K562 (cell line): ENCODE data around the gene ANK3. TPM values are rescaled to one million over a fixed set of nuclear protein-coding genes. Genes with fewer than 3 reads are reported as not detected.

Experiments
- ARID1B ChIP-seq: fragments of 450-650 bp; IDR thresholded peaks from 2 replicates; pipeline ENCODE4 v1.6.1; 2016; ENCODE audit warnings: antibody characterized with exemption, mild to moderate bottlenecking, inconsistent platforms
- CAMTA2 ChIP-seq: fragments of 250-450 bp; sonication (Bioruptor Pico); conservative IDR thresholded peaks from 2 replicates; pipeline ENCODE4 v1.5.1; 2022
- EP300 ChIP-seq: IDR thresholded peaks from 2 replicates; pipeline ENCODE4 v1.6.1; 2012; ENCODE audit warnings: low read length, improper control_type of control experiment
- ESRRA ChIP-seq: fragments of 450-650 bp; IDR thresholded peaks from 2 replicates; pipeline ENCODE4 v1.6.1; 2014; ENCODE audit warnings: low read depth, mild to moderate bottlenecking, moderate library complexity, borderline replicate concordance
- KLF13 ChIP-seq: fragments of 450-650 bp; IDR thresholded peaks from 2 replicates; pipeline ENCODE4 v1.6.1; 2016; ENCODE audit warnings: missing genetic modification characterization, low read depth, mild to moderate bottlenecking, missing compliant biosample characterization, moderate library complexity, borderline replicate concordance
- NFE2 ChIP-seq: IDR thresholded peaks from 2 replicates; pipeline ENCODE4 v1.6.1; 2014; ENCODE audit warnings: antibody characterized with exemption, low read depth
- NFRKB ChIP-seq: fragments of 450-650 bp; IDR thresholded peaks from 2 replicates; pipeline ENCODE4 v1.6.1; 2016; ENCODE audit warnings: low read depth
- RNF2 ChIP-seq: sonication (generic); IDR thresholded peaks from 2 replicates; pipeline ENCODE4 v1.6.1; 2016
- SMARCA4 ChIP-seq: fragments of 450-650 bp; IDR thresholded peaks from 2 replicates; pipeline ENCODE4 v1.6.1; 2016
- SMARCE1 ChIP-seq: fragments of 450-650 bp; IDR thresholded peaks from 2 replicates; pipeline ENCODE4 v1.7.1; 2016; ENCODE audit warnings: mild to moderate bottlenecking
- SUPT5H ChIP-seq: fragments of 450-650 bp; IDR thresholded peaks from 2 replicates; pipeline ENCODE4 v1.6.1; 2016
- ZNF408 ChIP-seq: fragments of 250-450 bp; sonication (Bioruptor Pico); IDR thresholded peaks from 2 replicates; pipeline ENCODE4 v1.4.0; 2020; ENCODE audit warnings: low read depth, mild to moderate bottlenecking, moderate library complexity
- polyA plus RNA-seq, 8 experiments: library from polyadenylated mRNA; depleted of rRNA in 4 of 8; stranded (reverse) in 5 of 8; unstranded in 3 of 8; fragments of >200 nt; fragmentation: Nextera tagmentation in 2 of 8; fragmentation: Illumina TruSeq in 1 of 8; extraction: Ambion mirVana in 2 of 8; extraction: Trizol in 1 of 8; gene quantifications; 2 replicates each; pipeline versions ENCODE4 v1.2.1 to v1.2.3, GENCODE V29; 2011 to 2014; ENCODE audit warnings: inconsistent platforms in 1 of 8, missing spikeins in 1 of 8
- total RNA-seq, 7 experiments: library from RNA; depleted of rRNA in 6 of 7; stranded (reverse); fragments of >200 nt in 6 of 7; fragmentation: Illumina TruSeq in 2 of 7; extraction: Trizol in 2 of 7; gene quantifications; 2 replicates each; pipeline versions ENCODE4 v1.2.1 to v1.2.3, GENCODE V29; 2011 to 2021; ENCODE audit warnings: low replicate concordance in 1 of 7
- TF ChIP-seq, protein P1 (sequence below): fragments of 450-650 bp; IDR thresholded peaks from 2 replicates; pipeline ENCODE4 v1.6.1; 2016; ENCODE audit warnings: low read depth
- TF ChIP-seq, protein P2 (sequence below): fragments of 250-450 bp; sonication (Bioruptor Pico); IDR thresholded peaks from 2 replicates; pipeline ENCODE4 v1.8.0; 2022; ENCODE audit warnings: inconsistent platforms
- TF ChIP-seq, protein P3 (sequence below): fragments of 200-800 bp; sonication (Bioruptor generic); IDR thresholded peaks from 2 replicates; pipeline ENCODE4 v1.6.1; 2016; ENCODE audit warnings: missing genetic modification characterization, missing compliant biosample characterization

Gene ANK3
- total and polyA plus RNA-seq, 9 of the 15 experiments (the other 6 are each of a cell fraction or from before 2014, with no cell fraction given): 10.0 to 32.3 (median 17.9) TPM

DNA sequence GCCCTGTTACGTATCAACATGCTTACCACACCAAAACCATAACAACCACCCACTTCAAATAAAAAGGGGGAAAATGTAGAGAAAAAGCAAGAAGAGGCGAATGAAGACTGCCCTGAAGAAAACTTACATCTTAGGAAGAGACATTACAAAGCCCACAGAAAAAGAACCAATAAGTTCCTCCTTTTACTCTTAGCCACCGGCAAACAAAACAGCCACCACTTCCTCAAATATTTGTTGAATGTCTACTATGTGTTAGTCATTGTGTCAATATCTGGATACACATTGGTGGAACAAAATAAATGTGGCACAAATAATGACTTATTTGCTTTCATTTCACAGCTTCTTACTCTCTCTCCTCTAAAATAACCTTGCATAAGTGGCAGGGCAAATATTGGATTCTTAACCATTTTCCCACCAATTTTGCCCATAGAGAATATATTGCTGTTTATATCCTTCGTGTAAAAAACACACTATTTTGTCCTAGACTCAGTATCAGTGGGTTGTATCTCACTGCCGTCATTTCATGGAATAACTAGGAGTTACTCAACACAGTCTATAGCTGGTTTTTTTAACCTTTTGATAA is 106.8 kb downstream of the ANK3 start (continued):
- TF ChIP-seq, protein P1, sequence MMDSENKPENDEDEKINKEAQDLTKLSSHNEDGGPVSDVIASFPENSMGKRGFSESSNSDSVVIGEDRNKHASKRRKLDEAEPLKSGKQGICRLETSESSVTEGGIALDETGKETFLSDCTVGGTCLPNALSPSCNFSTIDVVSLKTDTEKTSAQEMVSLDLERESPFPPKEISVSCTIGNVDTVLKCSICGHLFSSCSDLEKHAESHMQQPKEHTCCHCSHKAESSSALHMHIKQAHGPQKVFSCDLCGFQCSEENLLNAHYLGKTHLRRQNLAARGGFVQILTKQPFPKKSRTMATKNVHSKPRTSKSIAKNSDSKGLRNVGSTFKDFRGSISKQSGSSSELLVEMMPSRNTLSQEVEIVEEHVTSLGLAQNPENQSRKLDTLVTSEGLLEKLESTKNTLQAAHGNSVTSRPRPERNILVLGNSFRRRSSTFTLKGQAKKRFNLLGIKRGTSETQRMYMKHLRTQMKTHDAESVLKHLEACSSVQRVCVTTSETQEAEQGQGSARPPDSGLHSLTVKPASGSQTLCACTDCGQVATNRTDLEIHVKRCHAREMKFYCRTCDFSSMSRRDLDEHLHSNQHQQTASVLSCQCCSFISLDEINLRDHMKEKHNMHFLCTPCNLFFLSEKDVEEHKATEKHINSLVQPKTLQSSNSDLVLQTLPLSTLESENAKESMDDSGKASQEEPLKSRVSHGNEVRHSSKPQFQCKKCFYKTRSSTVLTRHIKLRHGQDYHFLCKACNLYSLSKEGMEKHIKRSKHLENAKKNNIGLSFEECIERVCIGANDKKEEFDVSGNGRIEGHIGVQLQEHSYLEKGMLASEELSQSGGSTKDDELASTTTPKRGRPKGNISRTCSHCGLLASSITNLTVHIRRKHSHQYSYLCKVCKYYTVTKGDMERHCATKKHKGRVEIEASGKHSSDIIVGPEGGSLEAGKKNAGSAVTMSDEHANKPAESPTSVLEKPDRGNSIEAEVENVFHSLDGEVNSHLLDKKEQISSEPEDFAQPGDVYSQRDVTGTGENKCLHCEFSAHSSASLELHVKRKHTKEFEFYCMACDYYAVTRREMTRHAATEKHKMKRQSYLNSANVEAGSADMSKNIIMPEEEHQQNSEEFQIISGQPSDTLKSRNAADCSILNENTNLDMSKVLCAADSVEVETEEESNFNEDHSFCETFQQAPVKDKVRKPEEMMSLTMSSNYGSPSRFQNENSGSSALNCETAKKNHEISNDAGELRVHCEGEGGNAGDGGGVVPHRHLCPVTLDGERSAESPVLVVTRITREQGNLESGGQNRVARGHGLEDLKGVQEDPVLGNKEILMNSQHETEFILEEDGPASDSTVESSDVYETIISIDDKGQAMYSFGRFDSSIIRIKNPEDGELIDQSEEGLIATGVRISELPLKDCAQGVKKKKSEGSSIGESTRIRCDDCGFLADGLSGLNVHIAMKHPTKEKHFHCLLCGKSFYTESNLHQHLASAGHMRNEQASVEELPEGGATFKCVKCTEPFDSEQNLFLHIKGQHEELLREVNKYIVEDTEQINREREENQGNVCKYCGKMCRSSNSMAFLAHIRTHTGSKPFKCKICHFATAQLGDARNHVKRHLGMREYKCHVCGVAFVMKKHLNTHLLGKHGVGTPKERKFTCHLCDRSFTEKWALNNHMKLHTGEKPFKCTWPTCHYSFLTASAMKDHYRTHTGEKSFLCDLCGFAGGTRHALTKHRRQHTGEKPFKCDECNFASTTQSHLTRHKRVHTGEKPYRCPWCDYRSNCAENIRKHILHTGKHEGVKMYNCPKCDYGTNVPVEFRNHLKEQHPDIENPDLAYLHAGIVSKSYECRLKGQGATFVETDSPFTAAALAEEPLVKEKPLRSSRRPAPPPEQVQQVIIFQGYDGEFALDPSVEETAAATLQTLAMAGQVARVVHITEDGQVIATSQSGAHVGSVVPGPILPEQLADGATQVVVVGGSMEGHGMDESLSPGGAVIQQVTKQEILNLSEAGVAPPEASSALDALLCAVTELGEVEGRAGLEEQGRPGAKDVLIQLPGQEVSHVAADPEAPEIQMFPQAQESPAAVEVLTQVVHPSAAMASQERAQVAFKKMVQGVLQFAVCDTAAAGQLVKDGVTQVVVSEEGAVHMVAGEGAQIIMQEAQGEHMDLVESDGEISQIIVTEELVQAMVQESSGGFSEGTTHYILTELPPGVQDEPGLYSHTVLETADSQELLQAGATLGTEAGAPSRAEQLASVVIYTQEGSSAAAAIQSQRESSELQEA: no peak
- no peak for TF ChIP-seq ZNF408
- TF ChIP-seq SMARCE1: peak; percentile 97
- TF ChIP-seq ARID1B: peak; percentile 76
- TF ChIP-seq RNF2: no peak
- no peak for TF ChIP-seq SUPT5H
- TF ChIP-seq NFE2: peak; percentile 28; the same call in 1 of the 2 replicates
- TF ChIP-seq, protein P2, sequence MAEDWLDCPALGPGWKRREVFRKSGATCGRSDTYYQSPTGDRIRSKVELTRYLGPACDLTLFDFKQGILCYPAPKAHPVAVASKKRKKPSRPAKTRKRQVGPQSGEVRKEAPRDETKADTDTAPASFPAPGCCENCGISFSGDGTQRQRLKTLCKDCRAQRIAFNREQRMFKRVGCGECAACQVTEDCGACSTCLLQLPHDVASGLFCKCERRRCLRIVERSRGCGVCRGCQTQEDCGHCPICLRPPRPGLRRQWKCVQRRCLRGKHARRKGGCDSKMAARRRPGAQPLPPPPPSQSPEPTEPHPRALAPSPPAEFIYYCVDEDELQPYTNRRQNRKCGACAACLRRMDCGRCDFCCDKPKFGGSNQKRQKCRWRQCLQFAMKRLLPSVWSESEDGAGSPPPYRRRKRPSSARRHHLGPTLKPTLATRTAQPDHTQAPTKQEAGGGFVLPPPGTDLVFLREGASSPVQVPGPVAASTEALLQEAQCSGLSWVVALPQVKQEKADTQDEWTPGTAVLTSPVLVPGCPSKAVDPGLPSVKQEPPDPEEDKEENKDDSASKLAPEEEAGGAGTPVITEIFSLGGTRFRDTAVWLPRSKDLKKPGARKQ: 0 out of 2 replicates have a peak, but pooled peaks have one; percentile 28
- peak; percentile 75; the same call in 1 of the 2 replicates for TF ChIP-seq NFRKB
- peak; percentile 52; the same call in 1 of the 2 replicates for TF ChIP-seq EP300
- no peak for TF ChIP-seq KLF13 (tag)
- no peak for TF ChIP-seq ESRRA
- TF ChIP-seq CAMTA2: no peak
- peak; percentile 89 for TF ChIP-seq SMARCA4
- TF ChIP-seq, protein P3, sequence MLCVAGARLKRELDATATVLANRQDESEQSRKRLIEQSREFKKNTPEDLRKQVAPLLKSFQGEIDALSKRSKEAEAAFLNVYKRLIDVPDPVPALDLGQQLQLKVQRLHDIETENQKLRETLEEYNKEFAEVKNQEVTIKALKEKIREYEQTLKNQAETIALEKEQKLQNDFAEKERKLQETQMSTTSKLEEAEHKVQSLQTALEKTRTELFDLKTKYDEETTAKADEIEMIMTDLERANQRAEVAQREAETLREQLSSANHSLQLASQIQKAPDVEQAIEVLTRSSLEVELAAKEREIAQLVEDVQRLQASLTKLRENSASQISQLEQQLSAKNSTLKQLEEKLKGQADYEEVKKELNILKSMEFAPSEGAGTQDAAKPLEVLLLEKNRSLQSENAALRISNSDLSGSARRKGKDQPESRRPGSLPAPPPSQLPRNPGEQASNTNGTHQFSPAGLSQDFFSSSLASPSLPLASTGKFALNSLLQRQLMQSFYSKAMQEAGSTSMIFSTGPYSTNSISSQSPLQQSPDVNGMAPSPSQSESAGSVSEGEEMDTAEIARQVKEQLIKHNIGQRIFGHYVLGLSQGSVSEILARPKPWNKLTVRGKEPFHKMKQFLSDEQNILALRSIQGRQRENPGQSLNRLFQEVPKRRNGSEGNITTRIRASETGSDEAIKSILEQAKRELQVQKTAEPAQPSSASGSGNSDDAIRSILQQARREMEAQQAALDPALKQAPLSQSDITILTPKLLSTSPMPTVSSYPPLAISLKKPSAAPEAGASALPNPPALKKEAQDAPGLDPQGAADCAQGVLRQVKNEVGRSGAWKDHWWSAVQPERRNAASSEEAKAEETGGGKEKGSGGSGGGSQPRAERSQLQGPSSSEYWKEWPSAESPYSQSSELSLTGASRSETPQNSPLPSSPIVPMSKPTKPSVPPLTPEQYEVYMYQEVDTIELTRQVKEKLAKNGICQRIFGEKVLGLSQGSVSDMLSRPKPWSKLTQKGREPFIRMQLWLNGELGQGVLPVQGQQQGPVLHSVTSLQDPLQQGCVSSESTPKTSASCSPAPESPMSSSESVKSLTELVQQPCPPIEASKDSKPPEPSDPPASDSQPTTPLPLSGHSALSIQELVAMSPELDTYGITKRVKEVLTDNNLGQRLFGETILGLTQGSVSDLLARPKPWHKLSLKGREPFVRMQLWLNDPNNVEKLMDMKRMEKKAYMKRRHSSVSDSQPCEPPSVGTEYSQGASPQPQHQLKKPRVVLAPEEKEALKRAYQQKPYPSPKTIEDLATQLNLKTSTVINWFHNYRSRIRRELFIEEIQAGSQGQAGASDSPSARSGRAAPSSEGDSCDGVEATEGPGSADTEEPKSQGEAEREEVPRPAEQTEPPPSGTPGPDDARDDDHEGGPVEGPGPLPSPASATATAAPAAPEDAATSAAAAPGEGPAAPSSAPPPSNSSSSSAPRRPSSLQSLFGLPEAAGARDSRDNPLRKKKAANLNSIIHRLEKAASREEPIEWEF (CRISPR knock-in tag): no peak
